Cardiac muscle cell (in vitro differentiated cells and primary cell): ENCODE measurements around the gene LSM12. TPM values are rescaled to one million over a fixed set of nuclear protein-coding genes. Genes with fewer than 3 reads are reported as not detected.

Source experiments
- DNase-seq, 2 donors: peaks; one replicate each; pipeline versions ENCODE4 v3.0.0 to v3.0.0-alpha.2; 2010 to 2017; ENCODE audit warnings: low read depth in 1 of 2, low spot score in 1 of 2
- H3K27ac ChIP-seq: fragments of 200-600 bp; sonication (generic); 2 replicates; pipeline ENCODE4 v1.5.1; 2016
- H3K27me3 ChIP-seq: fragments of 200-600 bp; sonication (generic); 2 replicates; pipeline ENCODE4 v1.6.0; 2016; ENCODE audit warnings: control low read depth
- H3K36me3 ChIP-seq: fragments of 200-600 bp; sonication (generic); 2 replicates; pipeline ENCODE4 v1.5.1; 2016; ENCODE audit warnings: control low read depth
- H3K4me1 ChIP-seq: fragments of 200-600 bp; sonication (generic); 2 replicates; pipeline ENCODE4 v1.8.1; 2017; ENCODE audit warnings: low read depth, mild to moderate bottlenecking, mixed run types
- H3K4me3 ChIP-seq: fragments of 200-600 bp; sonication (generic); 2 replicates; pipeline ENCODE4 v1.5.1; 2016; ENCODE audit warnings: mild to moderate bottlenecking
- H3K9me3 ChIP-seq: fragments of 200-600 bp; sonication (generic); 2 replicates; pipeline ENCODE4 v1.5.1; 2017; ENCODE audit warnings: low read depth, mild to moderate bottlenecking, control low read depth
- CTCF ChIP-seq: IDR thresholded peaks from 2 replicates; pipeline ENCODE4 v1.5.1; 2012; ENCODE audit warnings: low read depth, mild to moderate bottlenecking, low read length
- polyA plus RNA-seq: library from polyadenylated mRNA; unstranded; fragments of >200 nt; fragmentation: Nextera tagmentation; extraction: Ambion mirVana; gene quantifications from 2 replicates; pipeline ENCODE4 v1.2.1, GENCODE V29; 2016
- total RNA-seq: library from RNA; depleted of rRNA; stranded (reverse); fragments of >200 nt; gene quantifications from 2 replicates; pipeline ENCODE4 v1.2.3, GENCODE V29; 2016

The LSM12 gene
- total and polyA plus RNA-seq, 2 experiments from 2014 or later: 31.0 to 46.5 TPM

- no peak for DNase-seq
- Histone ChIP-seq H3K27me3 (no peaks in the 10 kb centered on the region), H3K27ac (no peak overlapping the region), H3K36me3 (peaks cover 26% of the 10 kb centered on the region), H3K9me3 (no peaks in the 10 kb centered on the region), H3K4me1 (peaks cover 27% of the 10 kb centered on the region), H3K4me3 (no peak overlapping the region)
- TF ChIP-seq CTCF: no peak
These were observed 25.6 kb upstream of the LSM12 start for GRCh38 chr17:44092051-44092450.

GRCh38 chr17:44091200-44091997 is 24.9 kb upstream of the LSM12 start:
- H3K36me3 ChIP-seq: peaks cover 26% of the 10 kb centered on the region
- no peak for DNase-seq
- no peaks in the 10 kb centered on the region for H3K9me3 ChIP-seq
- peaks cover 21% of the 10 kb centered on the region for H3K4me1 ChIP-seq
- no peak overlapping the region for H3K4me3 ChIP-seq
- H3K27ac ChIP-seq: no peak overlapping the region
- TF ChIP-seq CTCF: no peak
- H3K27me3 ChIP-seq: no peaks in the 10 kb centered on the region

- H3K27ac ChIP-seq: no peak overlapping the region
- H3K4me1 ChIP-seq: peaks cover 7% of the 10 kb centered on the region
- H3K4me3 ChIP-seq: no peak overlapping the region
- no peak for DNase-seq
- no peaks in the 10 kb centered on the region for H3K27me3 ChIP-seq
- H3K36me3 ChIP-seq: peaks cover 32% of the 10 kb centered on the region
- TF ChIP-seq CTCF: no peak
- no peaks in the 10 kb centered on the region for H3K9me3 ChIP-seq
These were observed 21.8 kb upstream of the LSM12 start for GRCh38 chr17:44088254-44088653.

- DNase-seq: no peak
- peak overlapping the region; percentile 69 for H3K27ac ChIP-seq
- peaks cover 7% of the 10 kb centered on the region for H3K4me1 ChIP-seq
- TF ChIP-seq CTCF: no peak
- peaks cover 33% of the 10 kb centered on the region for H3K36me3 ChIP-seq
- no peaks in the 10 kb centered on the region for H3K27me3 ChIP-seq
- no peaks in the 10 kb centered on the region for H3K9me3 ChIP-seq
- H3K4me3 ChIP-seq: no peak overlapping the region
These were observed 20.8 kb upstream of the LSM12 start for GRCh38 chr17:44087319-44087718.

GRCh38 chr17:44086364-44087311 is 20.2 kb upstream of the LSM12 start:
- H3K27me3 ChIP-seq: no peaks in the 10 kb centered on the region
- no peak overlapping the region for H3K4me3 ChIP-seq
- TF ChIP-seq CTCF: no peak
- no peaks in the 10 kb centered on the region for H3K9me3 ChIP-seq
- H3K4me1 ChIP-seq: peaks cover 7% of the 10 kb centered on the region
- peak in 1 of 2 donors; percentile 81 for DNase-seq
- peaks cover 34% of the 10 kb centered on the region for H3K36me3 ChIP-seq
- H3K27ac ChIP-seq: peak overlapping the region; percentile 72
